ENCODE results near the gene AATK.

- TF ChIP-seq CTCF (IDR thresholded peaks at IDR 0.05 in 2 of 3, conservative IDR thresholded peaks at IDR 0.05 in 1 of 3; ENCODE audit: borderline replicate concordance in 1 of 3, insufficient read depth in 1 of 3, low read depth in 2 of 3, low read length in 2 of 3) (no peak), POLR2AphosphoS5 (IDR thresholded peaks at IDR 0.05; ENCODE audit: low read depth, low read length) (no peak), YY1 (IDR thresholded peaks at IDR 0.05; ENCODE audit: extremely low read depth, insufficient replicate concordance, low read depth, low read length) (no peak), CBX3 (IDR thresholded peaks at IDR 0.05; ENCODE audit: low read depth) (no peak)
- TF ChIP-seq, protein P1, sequence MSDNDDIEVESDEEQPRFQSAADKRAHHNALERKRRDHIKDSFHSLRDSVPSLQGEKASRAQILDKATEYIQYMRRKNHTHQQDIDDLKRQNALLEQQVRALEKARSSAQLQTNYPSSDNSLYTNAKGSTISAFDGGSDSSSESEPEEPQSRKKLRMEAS (IDR thresholded peaks at IDR 0.05) = no peak
These were observed 18.5 kb upstream of the AATK start for GRCh38 chr17:81184555-81184954.

Measured in HCT116 (cell line).